ENCODE measurements around the gene PTGIS. TPM values are rescaled to one million over a fixed set of nuclear protein-coding genes. Genes with fewer than 3 reads are reported as not detected.

Gene PTGIS
- total and polyA plus RNA-seq, 2 donors (not counting 1 experiment from before 2014, with no cell fraction given): not detected

DNA sequence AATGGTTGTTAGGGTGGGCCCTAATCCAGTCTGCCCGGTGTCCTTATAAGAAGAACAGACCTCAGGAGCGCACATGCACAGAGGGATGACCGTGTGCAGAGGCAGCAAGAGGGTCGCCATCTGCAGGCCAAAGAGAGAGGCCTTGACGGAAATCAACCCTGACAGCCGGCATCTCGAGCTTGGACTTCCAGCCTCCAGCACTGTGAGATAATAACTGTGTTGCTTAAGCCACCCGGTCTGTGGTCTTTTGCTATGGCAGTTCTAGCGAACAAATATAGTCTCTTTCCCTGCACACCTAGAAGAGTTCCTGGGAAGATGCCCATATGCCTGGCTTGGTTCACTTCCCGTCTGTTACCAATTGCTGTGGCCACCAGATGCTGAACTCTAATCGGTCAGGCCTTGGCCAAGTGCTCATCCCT lies 35.3 kb upstream of the PTGIS start:
- POLR2A ChIA-PET: no interaction called here
- no peak overlapping the region for H3K4me3 ChIP-seq (ENCODE audit: control extremely low read depth in 1 of 5, extremely low read depth in 1 of 5, insufficient read depth in 1 of 5, low read depth in 2 of 5, low read length in 4 of 5)
- H3K4me1 ChIP-seq (ENCODE audit: control insufficient read depth in 2 of 2, insufficient read depth in 2 of 2, low read length in 2 of 2): no peaks in the 10 kb centered on the region
- no peaks in the 10 kb centered on the region for H3K36me3 ChIP-seq (replicated peaks in 1 of 2; ENCODE audit: control extremely low read depth in 1 of 2, control insufficient read depth in 1 of 2, extremely low read depth in 1 of 2, insufficient read depth in 2 of 2, low read length in 1 of 2)
- peaks cover 16% of the 10 kb centered on the region for H3K27me3 Mint-ChIP-seq
- H3K27me3 ChIP-seq (replicated peaks in 1 of 4; ENCODE audit: control extremely low read depth in 1 of 4, control insufficient read depth in 3 of 4, insufficient read depth in 4 of 4, low read length in 3 of 4): peaks cover 0 to 20% (median 3%) of the 10 kb centered on the region in 4 experiments
- no peak for TF ChIP-seq EZH2 (IDR thresholded peaks at IDR 0.05; ENCODE audit: borderline replicate concordance, insufficient read depth, low read depth, low read length, poor library complexity, severe bottlenecking)
- TF ChIP-seq, protein P1, sequence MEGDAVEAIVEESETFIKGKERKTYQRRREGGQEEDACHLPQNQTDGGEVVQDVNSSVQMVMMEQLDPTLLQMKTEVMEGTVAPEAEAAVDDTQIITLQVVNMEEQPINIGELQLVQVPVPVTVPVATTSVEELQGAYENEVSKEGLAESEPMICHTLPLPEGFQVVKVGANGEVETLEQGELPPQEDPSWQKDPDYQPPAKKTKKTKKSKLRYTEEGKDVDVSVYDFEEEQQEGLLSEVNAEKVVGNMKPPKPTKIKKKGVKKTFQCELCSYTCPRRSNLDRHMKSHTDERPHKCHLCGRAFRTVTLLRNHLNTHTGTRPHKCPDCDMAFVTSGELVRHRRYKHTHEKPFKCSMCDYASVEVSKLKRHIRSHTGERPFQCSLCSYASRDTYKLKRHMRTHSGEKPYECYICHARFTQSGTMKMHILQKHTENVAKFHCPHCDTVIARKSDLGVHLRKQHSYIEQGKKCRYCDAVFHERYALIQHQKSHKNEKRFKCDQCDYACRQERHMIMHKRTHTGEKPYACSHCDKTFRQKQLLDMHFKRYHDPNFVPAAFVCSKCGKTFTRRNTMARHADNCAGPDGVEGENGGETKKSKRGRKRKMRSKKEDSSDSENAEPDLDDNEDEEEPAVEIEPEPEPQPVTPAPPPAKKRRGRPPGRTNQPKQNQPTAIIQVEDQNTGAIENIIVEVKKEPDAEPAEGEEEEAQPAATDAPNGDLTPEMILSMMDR (IDR thresholded peaks at IDR 0.05): no peak
- no peak for DNase-seq
- no peak overlapping the region for H3K27ac Mint-ChIP-seq
- H3K4me3 Mint-ChIP-seq: no peak overlapping the region
- 92% methylated on average over 11 of the region's 11 CpGs for WGBS (ENCODE audit: insufficient coverage)
- peaks cover 0 to under 1% (median 0%) of the 10 kb centered on the region in 3 donors for H3K9me3 ChIP-seq (ENCODE audit: control extremely low read depth in 1 of 3, control insufficient read depth in 2 of 3, insufficient read depth in 1 of 3, low read length in 2 of 3)
- no peak for ATAC-seq (ENCODE audit: low read depth)
- CTCF ChIA-PET: interaction anchor here (1.1 kb wide), 1 partner anchor 242 kb away, joined by 3 read pairs; no protein-coding TSS in a partner anchor
- H4K20me1 ChIP-seq (ENCODE audit: control insufficient read depth, insufficient read depth, low read length, poor library complexity, severe bottlenecking): no peaks in the 10 kb centered on the region
- H3K4me1 Mint-ChIP-seq: peaks cover 2% of the 10 kb centered on the region
- no peak overlapping the region for H3K4me2 ChIP-seq (replicated peaks; ENCODE audit: low read depth, low read length, poor library complexity, severe bottlenecking)
- H3K27ac ChIP-seq (ENCODE audit: low read length in 2 of 2): no peak overlapping the region
- H3K9me3 Mint-ChIP-seq (ENCODE audit: insufficient read depth): no peaks in the 10 kb centered on the region
- no peak overlapping the region for H3K9ac ChIP-seq (ENCODE audit: low read length)
- intact Hi-C loops (cut with micrococcal nuclease): no loop called here
- H2AFZ ChIP-seq (ENCODE audit: insufficient read depth, low read depth, low read length, poor library complexity, severe bottlenecking): no peak overlapping the region
- no peaks in the 10 kb centered on the region for H3K79me2 ChIP-seq (ENCODE audit: control insufficient read depth, insufficient read depth, low read length)

DNA sequence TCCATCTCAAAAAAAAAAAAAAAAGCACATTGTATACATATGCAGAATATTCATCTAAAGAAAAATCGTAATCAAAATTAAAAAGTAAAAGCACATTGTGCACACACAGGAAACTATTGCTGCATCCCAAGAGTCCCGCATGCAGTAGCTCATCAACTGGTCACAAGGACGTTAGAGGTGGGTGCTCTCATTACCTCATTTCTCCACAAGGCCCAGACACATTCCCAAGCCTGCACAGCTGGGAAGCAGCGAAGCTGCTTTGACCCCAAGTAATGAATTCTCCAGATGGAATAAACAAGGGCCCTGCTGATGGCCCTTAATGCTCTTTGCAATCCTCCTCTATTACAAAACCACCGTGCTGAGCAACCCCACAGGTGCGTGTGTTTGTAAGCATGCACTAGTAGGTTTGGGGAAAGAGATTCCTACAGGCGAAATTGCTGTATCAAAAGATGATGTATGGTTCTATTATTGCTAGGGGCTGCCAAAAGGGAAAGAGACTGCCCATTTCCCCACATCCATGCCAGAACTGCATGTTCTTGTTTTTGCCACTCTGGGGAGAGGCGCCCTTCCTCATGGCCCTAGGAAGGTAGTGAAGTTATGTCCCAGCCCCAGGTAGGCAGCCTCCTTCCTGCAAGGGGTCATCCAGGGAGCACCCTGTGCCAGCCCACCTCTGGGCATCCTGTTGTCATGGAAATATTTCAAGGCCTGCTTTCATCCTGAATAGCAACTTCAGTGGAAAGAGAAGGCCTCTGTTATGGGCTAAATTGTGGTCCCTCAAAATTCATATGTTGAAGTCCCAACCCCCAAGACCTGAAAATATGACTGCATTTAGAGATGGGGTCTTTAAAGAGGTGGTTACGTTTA lies 34.6 kb upstream of the PTGIS start:
- Histone ChIP-seq H3K4me2 (replicated peaks; ENCODE audit: low read depth, low read length, poor library complexity, severe bottlenecking) (no peak overlapping the region), H3K9me3 (ENCODE audit: control extremely low read depth in 1 of 3, control insufficient read depth in 2 of 3, insufficient read depth in 1 of 3, low read length in 2 of 3) (peaks cover 0 to 6% (median 3%) of the 10 kb centered on the region in 3 donors), H4K20me1 (ENCODE audit: control insufficient read depth, insufficient read depth, low read length, poor library complexity, severe bottlenecking) (no peaks in the 10 kb centered on the region), H3K4me1 (ENCODE audit: control insufficient read depth in 2 of 2, insufficient read depth in 2 of 2, low read length in 2 of 2) (peaks cover 0 to 3% of the 10 kb centered on the region in 2 donors), H3K4me3 (ENCODE audit: control extremely low read depth in 1 of 5, extremely low read depth in 1 of 5, insufficient read depth in 1 of 5, low read depth in 2 of 5, low read length in 4 of 5) (no peak overlapping the region), H3K27ac (ENCODE audit: low read length in 2 of 2) (no peak overlapping the region), H3K27me3 (replicated peaks in 1 of 4; ENCODE audit: control extremely low read depth in 1 of 4, control insufficient read depth in 3 of 4, insufficient read depth in 4 of 4, low read length in 3 of 4) (peaks cover 0 to 15% (median 1%) of the 10 kb centered on the region in 4 experiments), H3K36me3 (replicated peaks in 1 of 2; ENCODE audit: control extremely low read depth in 1 of 2, control insufficient read depth in 1 of 2, extremely low read depth in 1 of 2, insufficient read depth in 2 of 2, low read length in 1 of 2) (no peaks in the 10 kb centered on the region), H2AFZ (ENCODE audit: insufficient read depth, low read depth, low read length, poor library complexity, severe bottlenecking) (no peak overlapping the region), H3K9ac (ENCODE audit: low read length) (no peak overlapping the region), H3K79me2 (ENCODE audit: control insufficient read depth, insufficient read depth, low read length) (no peaks in the 10 kb centered on the region)
- no peak for DNase-seq
- Mint-ChIP-seq H3K27me3 (peaks cover 9% of the 10 kb centered on the region), H3K9me3 (ENCODE audit: insufficient read depth) (no peaks in the 10 kb centered on the region), H3K4me1 (peaks cover under 1% of the 10 kb centered on the region), H3K27ac (no peak overlapping the region), H3K4me3 (no peak overlapping the region)
- 85% methylated on average over 2 of the region's 9 CpGs for WGBS (ENCODE audit: insufficient coverage)
- CTCF ChIA-PET: interaction anchor here (0.6 kb wide), 1 partner anchor 61 kb away, joined by 4 read pairs; no protein-coding TSS in a partner anchor
- TF ChIP-seq, protein P1 (IDR thresholded peaks at IDR 0.05): no peak
- no peak for TF ChIP-seq EZH2 (IDR thresholded peaks at IDR 0.05; ENCODE audit: borderline replicate concordance, insufficient read depth, low read depth, low read length, poor library complexity, severe bottlenecking)
- intact Hi-C loops (cut with micrococcal nuclease): no loop called here
- POLR2A ChIA-PET: no interaction called here
- ATAC-seq (ENCODE audit: low read depth): no peak
